Fibroblast of mammary gland (primary cell): ENCODE results near the gene YKT6.

Experiments used
- DNase-seq: peaks from one replicate; pipeline ENCODE4 v3.0.0-alpha.2; 2010; ENCODE audit warnings: low read depth
- H3K4me3 ChIP-seq: 2 replicates; pipeline ENCODE4 v1.5.1; 2011; ENCODE audit warnings: low read depth, mild to moderate bottlenecking, low read length, moderate library complexity; ENCODE audit not compliant: control insufficient read depth
- CTCF ChIP-seq: conservative IDR thresholded peaks from 2 replicates; pipeline ENCODE4 v1.5.1; 2011; ENCODE audit warnings: low read depth, low read length, inconsistent platforms; ENCODE audit not compliant: control insufficient read depth, insufficient read depth

Gene YKT6

GRCh38 chr7:44221231-44221791 is 20.5 kb downstream of the YKT6 start:
- no peak for TF ChIP-seq CTCF

GRCh38 chr7:44222074-44222473 is 21.3 kb downstream of the YKT6 start:
- TF ChIP-seq CTCF = no peak
- no peak for DNase-seq

More at GRCh38 chr7:44221231-44221791, 20.5 kb downstream of the YKT6 start:
- DNase-seq = no peak
- no peak overlapping the region for H3K4me3 ChIP-seq

GRCh38 chr7:44222776-44223261 is 22.0 kb downstream of the YKT6 start:
- TF ChIP-seq CTCF = no peak
- DNase-seq = no peak
- no peak overlapping the region for H3K4me3 ChIP-seq

More at GRCh38 chr7:44222074-44222473, 21.3 kb downstream of the YKT6 start:
- no peak overlapping the region for H3K4me3 ChIP-seq

GRCh38 chr7:44223362-44224079 is 22.7 kb downstream of the YKT6 start:
- no peak for TF ChIP-seq CTCF
- no peak overlapping the region for H3K4me3 ChIP-seq
- no peak for DNase-seq

GRCh38 chr7:44224080-44224973 is 23.5 kb downstream of the YKT6 start:
- no peak for TF ChIP-seq CTCF
- DNase-seq = no peak

GRCh38 chr7:44224974-44225565 is 24.3 kb downstream of the YKT6 start:
- TF ChIP-seq CTCF = no peak
- DNase-seq = no peak
- H3K4me3 ChIP-seq = no peak overlapping the region

More at GRCh38 chr7:44224080-44224973, 23.5 kb downstream of the YKT6 start:
- H3K4me3 ChIP-seq = no peak overlapping the region
